Measurements from ENCODE around the gene SECTM1.
"Not testable (repeated sequence)": the region's sequence is repeated elsewhere in the genome, so short reads cannot be mapped to it uniquely, and the experiment has no call there.

The SECTM1 gene

DNA sequence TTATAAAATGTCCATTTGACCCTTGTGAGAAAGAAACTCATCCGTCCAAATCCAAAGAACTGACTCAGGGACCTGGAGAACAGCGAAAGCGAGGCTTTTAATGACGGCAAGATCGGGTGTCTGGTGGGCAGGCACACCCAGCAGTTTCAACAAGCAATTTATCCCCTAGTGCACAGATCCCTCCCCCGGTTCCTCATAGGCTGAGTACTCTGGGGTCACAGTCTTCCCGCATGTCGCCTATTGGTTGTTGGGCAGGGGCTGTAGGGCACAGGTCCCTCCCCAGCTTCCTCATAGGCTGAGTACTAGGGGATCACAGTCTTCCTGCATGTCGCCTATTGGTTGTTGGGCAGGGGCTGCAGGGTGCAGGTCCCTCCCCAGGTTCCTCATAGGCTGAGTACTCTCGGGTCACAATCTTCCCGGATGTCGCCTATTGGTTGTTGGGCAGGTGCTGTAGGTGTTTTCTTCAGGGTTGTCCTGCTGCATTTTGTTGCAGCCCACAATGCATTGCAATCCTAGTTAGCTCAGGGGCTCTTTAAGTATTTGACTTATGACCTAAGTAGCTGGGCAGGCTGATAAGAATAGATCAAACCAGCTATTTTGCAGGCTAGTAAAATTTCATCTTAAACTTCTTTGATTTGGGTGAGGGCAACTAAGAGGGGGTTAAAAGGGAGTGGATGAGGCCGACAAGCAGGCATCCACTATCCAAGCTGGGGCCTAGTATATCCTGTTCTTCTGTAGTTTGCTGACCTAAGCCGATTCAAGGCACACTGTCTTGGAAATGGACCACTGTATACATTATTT is 34.4 kb upstream of the SECTM1 start:
- DNase-seq = peak; percentile 63

- no peak for DNase-seq
Observed at GRCh38 chr17:82366749-82367148, 33.2 kb upstream of the SECTM1 start.

- no peak for DNase-seq
Observed at GRCh38 chr17:82365606-82366295, 32.2 kb upstream of the SECTM1 start.

DNA sequence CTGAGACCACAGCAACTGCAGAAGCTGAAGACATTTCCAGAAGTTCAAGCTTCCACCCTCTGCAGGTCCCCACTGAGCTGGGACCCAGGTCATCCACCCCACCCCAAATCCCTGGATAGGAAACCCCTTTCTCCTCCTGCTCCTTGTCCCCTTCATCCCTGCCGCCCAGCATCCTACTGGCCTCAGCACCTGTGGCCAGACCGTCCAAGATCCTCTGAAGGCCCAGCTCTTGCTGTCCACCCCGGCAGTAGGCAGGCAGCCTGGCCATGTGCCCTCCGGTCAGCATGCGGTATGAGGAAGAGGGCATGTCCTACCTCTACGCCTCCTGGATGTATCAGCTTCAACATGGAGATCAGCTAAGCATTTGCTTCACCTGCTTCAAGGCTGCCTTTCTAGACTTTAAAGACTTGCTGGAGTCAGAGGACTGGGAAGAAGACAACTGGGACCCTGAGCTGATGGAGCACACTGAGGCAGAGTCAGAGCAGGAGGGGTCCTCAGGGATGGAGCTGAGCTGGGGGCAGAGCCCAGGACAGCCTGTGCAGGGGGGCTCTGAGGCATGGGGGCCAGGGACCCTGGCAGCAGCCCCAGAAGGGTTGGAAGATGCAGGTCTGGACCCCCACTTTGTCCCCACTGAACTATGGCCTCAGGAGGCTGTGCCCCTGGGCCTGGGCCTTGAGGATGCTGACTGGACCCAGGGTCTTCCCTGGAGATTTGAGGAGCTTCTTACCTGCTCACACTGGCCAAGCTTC is 28.5 kb upstream of the SECTM1 start:
- DNase-seq = no peak

DNA sequence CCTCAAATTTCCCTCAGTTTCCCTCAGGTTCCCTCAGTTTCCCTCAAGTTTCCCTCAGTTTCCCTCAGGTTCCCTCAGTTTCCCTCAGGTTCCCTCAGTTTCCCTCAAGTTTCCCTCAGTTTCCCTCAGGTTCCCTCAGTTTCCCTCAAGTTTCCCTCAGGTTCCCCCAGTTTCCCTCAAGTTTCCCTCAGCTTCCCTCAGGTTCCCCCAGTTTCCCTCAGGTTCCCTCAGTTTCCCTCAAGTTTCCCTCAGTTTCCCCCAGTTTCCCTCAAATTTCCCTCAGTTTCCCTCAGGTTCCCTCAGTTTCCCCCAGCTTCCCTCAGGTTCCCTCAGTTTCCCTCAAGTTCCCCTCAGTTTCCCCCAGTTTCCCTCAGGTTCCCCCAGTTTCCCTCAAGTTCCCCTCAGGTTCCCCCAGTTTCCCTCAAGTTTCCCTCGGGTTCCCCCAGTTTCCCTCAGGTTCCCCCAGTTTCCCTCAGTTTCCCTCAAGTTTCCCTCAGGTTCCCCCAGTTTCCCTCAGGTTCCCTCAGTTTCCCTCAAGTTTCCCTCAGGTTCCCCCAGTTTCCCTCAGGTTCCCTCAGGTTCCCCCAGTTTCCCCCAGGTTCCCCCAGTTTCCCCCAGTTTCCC is 26.0 kb upstream of the SECTM1 start:
- not testable (repeated sequence) for DNase-seq

- peak; percentile 41 for DNase-seq
Observed at GRCh38 chr17:82358465-82359350, 25.1 kb upstream of the SECTM1 start, which contains the start of gene TEX19. TSS of gene TEX19 (plus strand) at chr17:82359247. CDS start at chr17:82362151, 2,904 bp downstream.

- DNase-seq = no peak
Observed at GRCh38 chr17:82357394-82357793, 23.8 kb upstream of the SECTM1 start.

DNA sequence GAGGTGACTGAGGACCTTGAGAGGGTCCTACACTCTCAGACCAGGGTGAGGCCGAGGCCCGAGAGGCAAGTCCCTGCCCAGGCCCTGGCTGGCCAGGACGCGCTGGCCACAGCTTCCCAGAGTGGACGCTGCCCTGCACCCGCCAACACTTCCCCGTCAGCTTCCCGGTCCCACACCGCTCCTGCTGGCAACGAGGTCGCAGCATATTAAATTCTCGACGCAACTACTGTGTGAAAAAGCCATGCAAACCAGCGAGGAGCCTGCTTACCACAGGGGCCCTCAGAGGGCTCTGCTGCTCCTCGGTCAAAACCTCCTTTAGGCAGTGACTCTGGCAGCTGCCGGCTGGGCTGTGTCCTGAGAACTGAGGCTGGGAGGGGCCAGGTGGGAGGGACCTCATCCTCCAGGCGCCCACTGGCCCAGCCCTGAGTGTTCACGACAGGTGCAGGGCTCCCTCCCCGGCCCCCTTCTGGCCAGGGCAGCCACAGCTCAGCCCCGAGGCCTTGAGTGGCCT is 23.3 kb upstream of the SECTM1 start:
- DNase-seq = no peak

GRCh38 chr17:82355770-82356427 is 22.3 kb upstream of the SECTM1 start:
- no peak for DNase-seq

- DNase-seq = no peak
Observed at GRCh38 chr17:82354804-82355308, 21.3 kb upstream of the SECTM1 start.

GRCh38 chr17:82353484-82353883 is 19.9 kb upstream of the SECTM1 start:
- DNase-seq = no peak

- DNase-seq = peak; percentile 79
Observed at GRCh38 chr17:82351713-82352488, 18.3 kb upstream of the SECTM1 start.

DNA sequence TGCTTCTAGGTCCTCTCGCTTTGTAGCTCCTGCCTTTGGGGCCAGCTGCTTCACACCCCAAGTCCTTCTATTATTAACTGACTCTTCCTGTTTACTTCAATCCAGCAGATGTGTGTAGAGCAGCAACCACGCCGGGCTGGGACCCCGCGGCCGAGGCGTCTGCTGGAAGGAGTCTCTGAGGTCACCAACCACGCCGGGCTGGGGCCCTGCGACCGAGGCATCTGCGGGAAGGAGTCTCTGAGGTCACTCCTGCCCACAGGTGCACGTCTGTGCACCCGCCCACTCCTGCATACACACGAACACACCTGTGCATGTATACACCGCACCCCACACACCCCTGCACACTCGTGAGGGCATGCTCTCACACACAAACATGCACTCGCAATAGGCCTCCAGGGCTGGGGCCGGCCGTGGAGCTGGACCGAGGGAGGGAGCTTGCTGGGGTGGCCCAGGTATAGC is 17.7 kb upstream of the SECTM1 start:
- DNase-seq = no peak

- DNase-seq = peak; percentile 78
Observed at GRCh38 chr17:82350182-82351030, 16.8 kb upstream of the SECTM1 start.

DNA sequence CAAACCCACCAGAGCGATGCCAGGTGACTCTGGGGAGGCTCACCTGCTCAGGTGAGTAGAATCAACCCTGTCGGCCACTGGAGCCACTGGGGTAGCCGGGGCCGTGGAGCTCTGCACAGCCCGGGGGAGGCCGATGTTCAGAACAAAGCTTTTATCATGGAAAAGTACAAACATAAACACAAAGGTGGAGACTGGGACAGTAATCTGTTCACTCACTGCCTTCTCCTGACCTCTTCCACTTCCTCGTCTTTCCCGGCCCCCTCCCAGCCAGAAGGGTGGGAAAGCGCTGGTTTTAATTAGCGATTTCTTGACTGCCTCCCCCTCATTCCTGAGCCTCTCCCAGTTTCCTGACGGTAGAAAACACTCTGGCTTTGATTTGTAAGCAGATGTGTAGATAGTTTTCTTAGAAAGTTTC is 15.7 kb upstream of the SECTM1 start:
- DNase-seq = no peak

- DNase-seq = no peak
Observed at GRCh38 chr17:82348866-82349265, 15.3 kb upstream of the SECTM1 start.

GRCh38 chr17:82348434-82348833 is 14.9 kb upstream of the SECTM1 start:
- DNase-seq = no peak

GRCh38 chr17:82347994-82348393 is 14.4 kb upstream of the SECTM1 start:
- DNase-seq = not testable (repeated sequence)

Measured in MV-4-11 (cell line).